ENCODE measurements around the gene DHRS12. TPM values are rescaled to one million over a fixed set of nuclear protein-coding genes. Genes with fewer than 3 reads are reported as not detected.

The DHRS12 gene
- total RNA-seq, 3 donors from 2014 or later (not counting 1 experiment from before 2014, with no cell fraction given) = 7.0 to 11.7 (median 10.4) TPM

DNA sequence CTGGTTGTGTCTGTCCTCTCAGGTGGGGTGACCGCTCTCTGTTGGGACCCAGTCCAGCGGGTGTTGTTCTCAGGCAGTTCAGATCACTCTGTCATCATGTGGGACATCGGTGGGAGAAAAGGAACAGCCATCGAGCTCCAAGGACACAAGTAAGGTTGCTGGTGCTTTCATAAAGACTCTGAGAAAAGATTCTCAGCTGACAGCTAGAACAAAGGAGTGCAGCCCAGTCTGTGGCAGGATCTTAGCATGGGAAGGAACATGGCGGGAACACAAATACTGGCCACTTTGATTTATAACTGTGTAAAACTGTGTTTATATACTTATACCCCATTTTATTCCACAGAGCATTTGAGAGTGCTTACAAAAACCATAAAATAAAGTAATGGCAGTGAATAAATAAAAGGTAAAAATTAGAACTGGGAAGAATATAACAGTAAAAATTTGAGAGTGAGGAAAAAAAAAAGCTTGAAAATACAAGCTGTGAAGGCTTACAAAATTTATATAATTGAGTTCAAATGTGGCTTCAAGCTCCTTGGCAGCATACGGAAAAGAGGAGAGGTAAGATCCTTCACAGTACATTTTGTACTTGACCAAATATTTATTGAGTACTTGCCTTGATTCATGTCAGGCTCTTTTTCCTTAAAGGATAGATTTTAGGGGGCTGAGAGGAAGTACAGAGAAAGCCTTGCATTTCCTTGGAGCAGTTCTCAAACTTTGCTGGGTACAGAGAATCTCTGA lies 64.8 kb downstream of the DHRS12 start:
- Mint-ChIP-seq H3K27me3 (ENCODE audit: low read depth in 2 of 2) (no peaks in the 10 kb centered on the region), H3K27ac (no peak overlapping the region), H3K9me3 (no peaks in the 10 kb centered on the region), H3K4me3 (no peak overlapping the region), H3K4me1 (peaks cover 8 to 26% of the 10 kb centered on the region in 2 donors), H3K36me3 (peaks cover 14% of the 10 kb centered on the region)
- 91% methylated on average over 5 of the region's 6 CpGs for WGBS (ENCODE audit: insufficient coverage)
- intact Hi-C loops (cut with micrococcal nuclease) = no loop called here
- peaks cover 7% of the 10 kb centered on the region for H3K4me1 ChIP-seq (ENCODE audit: control insufficient read depth, insufficient read depth, low read length)
- no peaks in the 10 kb centered on the region for H3K27me3 ChIP-seq (ENCODE audit: control insufficient read depth, insufficient read depth, low read length)
- TF ChIP-seq, protein P1, sequence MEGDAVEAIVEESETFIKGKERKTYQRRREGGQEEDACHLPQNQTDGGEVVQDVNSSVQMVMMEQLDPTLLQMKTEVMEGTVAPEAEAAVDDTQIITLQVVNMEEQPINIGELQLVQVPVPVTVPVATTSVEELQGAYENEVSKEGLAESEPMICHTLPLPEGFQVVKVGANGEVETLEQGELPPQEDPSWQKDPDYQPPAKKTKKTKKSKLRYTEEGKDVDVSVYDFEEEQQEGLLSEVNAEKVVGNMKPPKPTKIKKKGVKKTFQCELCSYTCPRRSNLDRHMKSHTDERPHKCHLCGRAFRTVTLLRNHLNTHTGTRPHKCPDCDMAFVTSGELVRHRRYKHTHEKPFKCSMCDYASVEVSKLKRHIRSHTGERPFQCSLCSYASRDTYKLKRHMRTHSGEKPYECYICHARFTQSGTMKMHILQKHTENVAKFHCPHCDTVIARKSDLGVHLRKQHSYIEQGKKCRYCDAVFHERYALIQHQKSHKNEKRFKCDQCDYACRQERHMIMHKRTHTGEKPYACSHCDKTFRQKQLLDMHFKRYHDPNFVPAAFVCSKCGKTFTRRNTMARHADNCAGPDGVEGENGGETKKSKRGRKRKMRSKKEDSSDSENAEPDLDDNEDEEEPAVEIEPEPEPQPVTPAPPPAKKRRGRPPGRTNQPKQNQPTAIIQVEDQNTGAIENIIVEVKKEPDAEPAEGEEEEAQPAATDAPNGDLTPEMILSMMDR (IDR thresholded peaks at IDR 0.05) = no peak
- no peak overlapping the region for H3K4me3 ChIP-seq (ENCODE audit: low read length)
- no peak overlapping the region for H3K27ac ChIP-seq (ENCODE audit: low read length)
- peaks cover 19% of the 10 kb centered on the region for H3K36me3 ChIP-seq (ENCODE audit: control insufficient read depth, insufficient read depth, low read length)
- no peak for DNase-seq
- H3K9me3 ChIP-seq (ENCODE audit: control insufficient read depth, insufficient read depth, low read length) = no peaks in the 10 kb centered on the region
- ATAC-seq = no peak

DNA sequence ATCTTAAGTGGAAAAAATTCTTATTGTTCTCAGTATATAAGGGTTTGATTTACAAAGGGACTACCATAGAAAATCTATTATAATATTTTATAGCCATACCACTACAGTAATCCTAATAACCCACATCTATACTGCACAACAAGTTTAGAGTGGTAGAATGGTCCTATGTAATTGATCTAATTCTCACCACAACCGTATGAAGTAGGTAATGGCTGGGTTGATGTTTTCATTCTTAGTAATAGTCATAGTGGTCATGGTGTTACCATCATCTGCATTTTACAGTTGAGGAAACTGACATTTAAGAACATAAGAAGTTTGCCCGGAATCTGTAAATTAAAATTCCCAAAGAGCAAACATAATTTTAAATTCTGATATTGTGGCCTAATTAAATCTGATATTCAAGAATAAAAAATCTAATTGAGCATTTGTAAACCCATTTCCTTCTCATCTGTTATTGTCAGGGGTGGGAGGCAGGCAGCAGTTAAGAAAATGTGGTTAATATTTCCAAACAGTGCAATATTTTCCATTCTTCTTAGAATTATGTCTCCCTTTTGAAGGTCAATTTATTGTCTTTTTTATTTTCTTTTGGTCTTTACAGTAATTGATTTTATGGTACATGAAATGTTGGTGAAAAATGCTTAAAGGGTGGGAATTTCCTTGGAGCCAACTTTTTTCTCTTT lies 65.6 kb downstream of the DHRS12 start:
- Mint-ChIP-seq H3K36me3 (peaks cover 14% of the 10 kb centered on the region), H3K9me3 (no peaks in the 10 kb centered on the region), H3K27me3 (ENCODE audit: low read depth in 2 of 2) (no peaks in the 10 kb centered on the region), H3K4me1 (peaks cover 14 to 32% of the 10 kb centered on the region in 2 donors), H3K4me3 (no peak overlapping the region), H3K27ac (no peak overlapping the region)
- Histone ChIP-seq H3K27ac (ENCODE audit: low read length) (no peak overlapping the region), H3K4me3 (ENCODE audit: low read length) (no peak overlapping the region), H3K27me3 (ENCODE audit: control insufficient read depth, insufficient read depth, low read length) (no peaks in the 10 kb centered on the region), H3K9me3 (ENCODE audit: control insufficient read depth, insufficient read depth, low read length) (no peaks in the 10 kb centered on the region), H3K4me1 (ENCODE audit: control insufficient read depth, insufficient read depth, low read length) (peaks cover 7% of the 10 kb centered on the region), H3K36me3 (ENCODE audit: control insufficient read depth, insufficient read depth, low read length) (peaks cover 15% of the 10 kb centered on the region)
- WGBS (ENCODE audit: insufficient coverage) = 80% methylated on average over 2 of the region's 2 CpGs
- TF ChIP-seq, protein P1 (IDR thresholded peaks at IDR 0.05) = no peak
- ATAC-seq (no peak), DNase-seq (no peak)
- intact Hi-C loops (cut with micrococcal nuclease) = no loop called here

GRCh38 chr13:51737609-51738008 lies 66.4 kb downstream of the DHRS12 start:
- Histone ChIP-seq H3K4me3 (ENCODE audit: low read length) (no peak overlapping the region), H3K27ac (ENCODE audit: low read length) (no peak overlapping the region), H3K36me3 (ENCODE audit: control insufficient read depth, insufficient read depth, low read length) (peaks cover 15% of the 10 kb centered on the region), H3K9me3 (ENCODE audit: control insufficient read depth, insufficient read depth, low read length) (no peaks in the 10 kb centered on the region), H3K4me1 (ENCODE audit: control insufficient read depth, insufficient read depth, low read length) (peaks cover 7% of the 10 kb centered on the region), H3K27me3 (ENCODE audit: control insufficient read depth, insufficient read depth, low read length) (no peaks in the 10 kb centered on the region)
- intact Hi-C loops (cut with micrococcal nuclease) = no loop called here
- TF ChIP-seq, protein P1 (IDR thresholded peaks at IDR 0.05) = no peak
- Mint-ChIP-seq H3K4me3 (peak overlapping the region; percentile 40), H3K4me1 (peaks cover 17 to 35% of the 10 kb centered on the region in 2 donors), H3K27ac (peak overlapping the region in 1 of 2 donors; percentile 62), H3K27me3 (ENCODE audit: low read depth in 2 of 2) (no peaks in the 10 kb centered on the region), H3K36me3 (peaks cover 14% of the 10 kb centered on the region), H3K9me3 (no peaks in the 10 kb centered on the region)
- ATAC-seq (peak in 2 of 3 donors; percentile 29 to 77), DNase-seq (peak in 1 of 2 donors; percentile 19)
- 27% methylated on average over 3 of the region's 3 CpGs for WGBS (ENCODE audit: insufficient coverage)
